ENCODE data around the gene DICER1. TPM values are rescaled to one million over a fixed set of nuclear protein-coding genes. Genes with fewer than 3 reads are reported as not detected.

The DICER1 gene
- polyA plus RNA-seq, 1 donor (not counting 4 experiments of a cell fraction or from before 2014, with no cell fraction given) = 31.6 TPM

GRCh38 chr14:95147597-95147996, 9.7 kb downstream of the DICER1 start:
- no peaks in the 10 kb centered on the region for H3K9me1 ChIP-seq (ENCODE audit: control insufficient read depth, extremely low read depth, insufficient read depth, low read length)
- no peak overlapping the region for H3K27ac ChIP-seq (ENCODE audit: control insufficient read depth, insufficient read depth, low read length)
- no peaks in the 10 kb centered on the region for H3K27me3 ChIP-seq (ENCODE audit: control insufficient read depth, extremely low read depth, insufficient read depth, low read length)
- H3K4me3 ChIP-seq (ENCODE audit: control insufficient read depth in 2 of 3, extremely low read depth in 1 of 3, insufficient read depth in 2 of 3, low read depth in 1 of 3, low read length in 3 of 3) = no peak overlapping the region
- H3K9ac ChIP-seq (ENCODE audit: control insufficient read depth, extremely low read depth, insufficient read depth, low read length) = no peak overlapping the region
- TF ChIP-seq EZH2 (IDR thresholded peaks at IDR 0.05; ENCODE audit: low read length) = no peak
- no peak for TF ChIP-seq CTCF (optimal IDR thresholded peaks at IDR 0.05 in 1 of 3, IDR thresholded peaks at IDR 0.05 in 1 of 3, conservative IDR thresholded peaks at IDR 0.05 in 1 of 3; ENCODE audit: extremely low read depth in 1 of 3, insufficient read depth in 2 of 3, low read length in 3 of 3)
- no peaks in the 10 kb centered on the region for H4K20me1 ChIP-seq (ENCODE audit: control insufficient read depth, extremely low read depth, insufficient read depth, low read length)
- no peak for DNase-seq (ENCODE audit: low read depth, low spot score)
- dilution Hi-C loops (cut with MboI; ENCODE audit: extremely low pct_ligation_motif_present, low sequenced_read_pairs) = no loop called here
- H3K4me2 ChIP-seq (ENCODE audit: control insufficient read depth, extremely low read depth, insufficient read depth, low read depth, low read length) = no peak overlapping the region
- peaks cover 96% of the 10 kb centered on the region for H3K79me2 ChIP-seq (ENCODE audit: control insufficient read depth, insufficient read depth, low read length)
- H3K9me3 ChIP-seq (ENCODE audit: control insufficient read depth, low read depth, low read length) = no peaks in the 10 kb centered on the region
- H3K36me3 ChIP-seq (ENCODE audit: control insufficient read depth in 2 of 2, extremely low read depth in 1 of 2, insufficient read depth in 2 of 2, low read length in 2 of 2) = no peaks in the 10 kb centered on the region
- peaks cover 10% of the 10 kb centered on the region for H3K4me1 ChIP-seq (ENCODE audit: control insufficient read depth, extremely low read depth, insufficient read depth, low read length)
- H2AFZ ChIP-seq (ENCODE audit: control insufficient read depth, low read length) = no peak overlapping the region
- no peak for FAIRE-seq

- no peaks in the 10 kb centered on the region for H3K36me3 ChIP-seq (ENCODE audit: control insufficient read depth in 2 of 2, extremely low read depth in 1 of 2, insufficient read depth in 2 of 2, low read length in 2 of 2)
- H2AFZ ChIP-seq (ENCODE audit: control insufficient read depth, low read length) = no peak overlapping the region
- H3K9ac ChIP-seq (ENCODE audit: control insufficient read depth, extremely low read depth, insufficient read depth, low read length) = peak overlapping the region; percentile 15
- H3K27ac ChIP-seq (ENCODE audit: control insufficient read depth, insufficient read depth, low read length) = peak overlapping the region; percentile 45
- no peaks in the 10 kb centered on the region for H3K9me1 ChIP-seq (ENCODE audit: control insufficient read depth, extremely low read depth, insufficient read depth, low read length)
- peaks cover 95% of the 10 kb centered on the region for H3K79me2 ChIP-seq (ENCODE audit: control insufficient read depth, insufficient read depth, low read length)
- H3K4me1 ChIP-seq (ENCODE audit: control insufficient read depth, extremely low read depth, insufficient read depth, low read length) = peaks cover 12% of the 10 kb centered on the region
- H4K20me1 ChIP-seq (ENCODE audit: control insufficient read depth, extremely low read depth, insufficient read depth, low read length) = no peaks in the 10 kb centered on the region
- H3K4me3 ChIP-seq (ENCODE audit: control insufficient read depth in 2 of 3, extremely low read depth in 1 of 3, insufficient read depth in 2 of 3, low read depth in 1 of 3, low read length in 3 of 3) = no peak overlapping the region
- no peaks in the 10 kb centered on the region for H3K9me3 ChIP-seq (ENCODE audit: control insufficient read depth, low read depth, low read length)
- no peak for DNase-seq (ENCODE audit: low read depth, low spot score)
- H3K4me2 ChIP-seq (ENCODE audit: control insufficient read depth, extremely low read depth, insufficient read depth, low read depth, low read length) = peak overlapping the region; percentile 58
- dilution Hi-C loops (cut with MboI; ENCODE audit: extremely low pct_ligation_motif_present, low sequenced_read_pairs) = no loop called here
- no peak for TF ChIP-seq EZH2 (IDR thresholded peaks at IDR 0.05; ENCODE audit: low read length)
- TF ChIP-seq CTCF (optimal IDR thresholded peaks at IDR 0.05 in 1 of 3, IDR thresholded peaks at IDR 0.05 in 1 of 3, conservative IDR thresholded peaks at IDR 0.05 in 1 of 3; ENCODE audit: extremely low read depth in 1 of 3, insufficient read depth in 2 of 3, low read length in 3 of 3) = no peak
- peak; percentile 56 for FAIRE-seq
- no peaks in the 10 kb centered on the region for H3K27me3 ChIP-seq (ENCODE audit: control insufficient read depth, extremely low read depth, insufficient read depth, low read length)
Measured at GRCh38 chr14:95146079-95146771, 11.1 kb downstream of the DICER1 start.
